HepG2 (cell line): ENCODE measurements around the gene COLGALT1. TPM values are rescaled to one million over a fixed set of nuclear protein-coding genes. Genes with fewer than 3 reads are reported as not detected.

ENCODE experiments used
- AGO2 ChIP-seq: fragments of 200-400 bp; formaldehyde crosslinking; optimal IDR thresholded peaks from 2 replicates; pipeline ENCODE3; 2017; ENCODE audit warnings: mild to moderate bottlenecking, low read depth, low read length, moderate library complexity
- ISX ChIP-seq: sonication (generic); formaldehyde crosslinking; conservative IDR thresholded peaks from 2 replicates; pipeline ENCODE4 v1.5.0; 2020; ENCODE audit warnings: missing genetic modification reagents
- JUND ChIP-seq: sonication (generic); formaldehyde crosslinking; IDR thresholded peaks from 2 replicates; pipeline ENCODE4 v1.8.0; 2022; ENCODE audit warnings: mild to moderate bottlenecking, missing genetic modification reagents
- KDM3A ChIP-seq: IDR thresholded peaks from 2 replicates; pipeline ENCODE4 v1.6.1; 2018; ENCODE audit warnings: low read depth, missing compliant biosample characterization
- KLF11 ChIP-seq: IDR thresholded peaks from 2 replicates; pipeline ENCODE4 v1.6.1; 2016; ENCODE audit warnings: missing compliant biosample characterization
- MAFF ChIP-seq: IDR thresholded peaks from 2 replicates; pipeline ENCODE4 v1.6.1; 2011; ENCODE audit warnings: low read depth, low read length, improper control_type of control experiment
- NFIB ChIP-seq: sonication (generic); formaldehyde crosslinking; IDR thresholded peaks from 2 replicates; pipeline ENCODE4 v1.9.0; 2021; ENCODE audit warnings: missing genetic modification reagents, mild to moderate bottlenecking, borderline replicate concordance
- NFRKB ChIP-seq: fragments of 450-650 bp; IDR thresholded peaks from 2 replicates; pipeline ENCODE4 v1.6.1; 2017
- ONECUT2 ChIP-seq: sonication (generic); formaldehyde crosslinking; IDR thresholded peaks from 2 replicates; pipeline ENCODE4 v1.4.0; 2020; ENCODE audit warnings: missing genetic modification reagents
- RFX1 ChIP-seq: fragments of 450-650 bp; IDR thresholded peaks from 2 replicates; pipeline ENCODE4 v1.6.1; 2017
- SP1 ChIP-seq, 2 experiments: fragments of 450-650 bp in 1 of 2; sonication (generic) in 1 of 2; formaldehyde crosslinking in 1 of 2; IDR thresholded peaks; 2 replicates each; pipeline versions ENCODE4 v1.4.0 to v1.6.1; 2016 to 2020; ENCODE audit warnings: missing genetic modification reagents in 1 of 2
- STAG1 ChIP-seq: sonication (generic); formaldehyde crosslinking; IDR thresholded peaks from 2 replicates; pipeline ENCODE4 v1.4.0; 2020; ENCODE audit warnings: missing genetic modification reagents
- TRIM24 ChIP-seq: sonication (generic); formaldehyde crosslinking; IDR thresholded peaks from 2 replicates; pipeline ENCODE4 v1.8.0; 2022; ENCODE audit warnings: mild to moderate bottlenecking, missing genetic modification reagents
- ZBTB3 ChIP-seq: sonication (generic); formaldehyde crosslinking; IDR thresholded peaks from 2 replicates; pipeline ENCODE4 v1.4.0; 2020; ENCODE audit warnings: low read depth, mild to moderate bottlenecking, moderate library complexity, missing genetic modification reagents, borderline replicate concordance
- ZNF138 ChIP-seq: sonication (generic); formaldehyde crosslinking; IDR thresholded peaks from 2 replicates; pipeline ENCODE4 v1.5.0; 2020; ENCODE audit warnings: mild to moderate bottlenecking, low read depth, missing genetic modification reagents
- ZNF253 ChIP-seq: sonication (generic); formaldehyde crosslinking; IDR thresholded peaks from 2 replicates; pipeline ENCODE4 v1.8.0; 2022; ENCODE audit warnings: mild to moderate bottlenecking, missing genetic modification reagents, borderline replicate concordance
- ZNF33A ChIP-seq: sonication (generic); formaldehyde crosslinking; IDR thresholded peaks from 2 replicates; pipeline ENCODE4 v1.5.1; 2020; ENCODE audit warnings: missing genetic modification reagents, mild to moderate bottlenecking, moderate library complexity, borderline replicate concordance
- ZNF367 ChIP-seq: sonication (generic); formaldehyde crosslinking; IDR thresholded peaks from 2 replicates; pipeline ENCODE4 v1.4.0; 2020; ENCODE audit warnings: missing genetic modification reagents, borderline replicate concordance
- ZNF746 ChIP-seq: sonication (generic); formaldehyde crosslinking; IDR thresholded peaks from 2 replicates; pipeline ENCODE4 v1.8.0; 2022; ENCODE audit warnings: mild to moderate bottlenecking, missing genetic modification reagents
- polyA plus RNA-seq, 8 experiments: library from polyadenylated mRNA; depleted of rRNA in 3 of 8; stranded (reverse) in 7 of 8; unstranded in 1 of 8; fragments of >200 nt; fragmentation: Illumina TruSeq in 4 of 8; extraction: Trizol in 4 of 8; gene quantifications; 2 replicates each; pipeline versions ENCODE4 v1.2.1 to v1.2.3, GENCODE V29; 2011 to 2016; ENCODE audit warnings: low read depth in 4 of 8, missing spikeins in 1 of 8, mixed read lengths in 1 of 8; ENCODE audit not compliant: insufficient read depth in 1 of 8
- total RNA-seq, 5 experiments: library from RNA; depleted of rRNA; stranded (reverse); fragments of >200 nt; fragmentation: Illumina TruSeq; extraction: Trizol; gene quantifications; 2 replicates each; pipeline ENCODE4 v1.2.3, GENCODE V29; 2016; ENCODE audit warnings: low read depth in 1 of 5
- TF ChIP-seq, protein P1 (sequence below): sonication (generic); formaldehyde crosslinking; IDR thresholded peaks from 2 replicates; pipeline ENCODE4 v1.5.0; 2020; ENCODE audit warnings: missing genetic modification reagents
- TF ChIP-seq, protein P2 (sequence below), 2 experiments: IDR thresholded peaks; 2 replicates each; pipeline ENCODE4 v1.6.1; 2011 to 2012; ENCODE audit warnings: low read length in 2 of 2, borderline replicate concordance in 1 of 2, low read depth in 1 of 2, mild to moderate bottlenecking in 1 of 2, moderate library complexity in 1 of 2
- TF ChIP-seq, protein P3 (sequence below): sonication (generic); formaldehyde crosslinking; IDR thresholded peaks from 2 replicates; pipeline ENCODE4 v1.8.0; 2022; ENCODE audit warnings: mild to moderate bottlenecking, missing genetic modification reagents; ENCODE audit not compliant: insufficient replicate concordance

COLGALT1 gene
- total and polyA plus RNA-seq, 2 of the 13 experiments (the other 11 are each of a cell fraction or from before 2014, with no cell fraction given), result 58.0 to 211 TPM

DNA sequence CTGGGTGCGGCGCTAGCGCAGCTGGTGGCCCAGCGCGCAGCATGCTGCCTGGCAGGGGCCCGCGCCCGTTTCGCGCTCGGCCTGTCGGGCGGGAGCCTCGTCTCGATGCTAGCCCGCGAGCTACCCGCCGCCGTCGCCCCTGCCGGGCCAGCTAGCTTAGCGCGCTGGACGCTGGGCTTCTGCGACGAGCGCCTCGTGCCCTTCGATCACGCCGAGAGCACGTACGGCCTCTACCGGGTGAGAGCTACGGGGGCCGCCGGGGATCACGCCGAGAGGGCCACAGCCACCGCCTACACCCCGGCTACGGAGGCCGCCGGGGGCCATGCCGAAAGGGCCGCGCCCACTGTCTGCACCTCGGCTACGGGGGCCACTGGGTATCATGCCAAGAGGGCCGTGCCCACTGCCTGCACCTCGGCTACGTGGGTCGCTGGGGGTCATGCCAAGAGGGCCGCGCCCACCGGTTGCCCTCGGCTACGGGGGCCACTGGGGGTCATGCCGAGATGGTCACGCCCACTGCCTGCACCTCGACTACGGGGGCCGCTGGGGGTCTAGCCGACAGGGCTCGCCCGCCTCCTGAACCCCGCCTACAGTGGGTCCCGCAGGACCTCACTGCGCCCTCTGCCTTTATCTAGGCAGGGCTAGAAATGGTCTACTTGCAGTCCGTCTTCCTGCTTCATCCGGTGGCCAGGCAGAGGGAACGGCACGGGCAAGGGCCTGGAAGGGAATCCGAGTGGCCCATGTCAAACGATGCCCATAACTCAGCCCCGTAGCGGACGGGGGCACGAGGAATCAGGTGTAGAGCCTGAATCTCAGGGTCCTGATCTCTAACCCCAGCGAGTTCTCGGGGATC is 43.5 kb upstream of the COLGALT1 start (continued):
- TF ChIP-seq ZBTB3 (CRISPR knock-in tag) (peak; percentile 90; the same call in 1 of the 2 replicates), NFRKB (no peak), MAFF (no peak), AGO2 (peak; percentile 95), SP1 (IDR thresholded peaks at IDR 0.05) (0 out of 2 replicates have a peak, but pooled peaks have one; percentile 25), SP1 (CRISPR knock-in tag; IDR thresholded peaks at IDR 0.05) (peak; percentile 93), ZNF33A (no peak), KLF11 (CRISPR knock-in tag) (peak; percentile 69; the same call in 1 of the 2 replicates), ZNF138 (CRISPR knock-in tag) (0 out of 2 replicates have a peak, but pooled peaks have one; percentile 33), NFIB (CRISPR knock-in tag) (no peak), ONECUT2 (CRISPR knock-in tag) (0 out of 2 replicates have a peak, but pooled peaks have one; percentile 17), ZNF367 (no peak; the same call in 1 of the 2 replicates), KDM3A (peak; percentile 68), ZNF253 (CRISPR knock-in tag) (no peak), STAG1 (CRISPR knock-in tag) (peak; percentile 48), ISX (CRISPR knock-in tag) (0 out of 2 replicates have a peak, but pooled peaks have one; percentile 52), ZNF746 (CRISPR knock-in tag) (no peak; the same call in 1 of the 2 replicates), RFX1 (no peak), JUND (CRISPR knock-in tag) (peak; percentile 56), TRIM24 (0 out of 2 replicates have a peak, but pooled peaks have one; percentile 33)
- TF ChIP-seq, protein P1, sequence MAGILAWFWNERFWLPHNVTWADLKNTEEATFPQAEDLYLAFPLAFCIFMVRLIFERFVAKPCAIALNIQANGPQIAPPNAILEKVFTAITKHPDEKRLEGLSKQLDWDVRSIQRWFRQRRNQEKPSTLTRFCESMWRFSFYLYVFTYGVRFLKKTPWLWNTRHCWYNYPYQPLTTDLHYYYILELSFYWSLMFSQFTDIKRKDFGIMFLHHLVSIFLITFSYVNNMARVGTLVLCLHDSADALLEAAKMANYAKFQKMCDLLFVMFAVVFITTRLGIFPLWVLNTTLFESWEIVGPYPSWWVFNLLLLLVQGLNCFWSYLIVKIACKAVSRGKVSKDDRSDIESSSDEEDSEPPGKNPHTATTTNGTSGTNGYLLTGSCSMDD, result no peak; the same call in 1 of the 2 replicates
- TF ChIP-seq, protein P2, sequence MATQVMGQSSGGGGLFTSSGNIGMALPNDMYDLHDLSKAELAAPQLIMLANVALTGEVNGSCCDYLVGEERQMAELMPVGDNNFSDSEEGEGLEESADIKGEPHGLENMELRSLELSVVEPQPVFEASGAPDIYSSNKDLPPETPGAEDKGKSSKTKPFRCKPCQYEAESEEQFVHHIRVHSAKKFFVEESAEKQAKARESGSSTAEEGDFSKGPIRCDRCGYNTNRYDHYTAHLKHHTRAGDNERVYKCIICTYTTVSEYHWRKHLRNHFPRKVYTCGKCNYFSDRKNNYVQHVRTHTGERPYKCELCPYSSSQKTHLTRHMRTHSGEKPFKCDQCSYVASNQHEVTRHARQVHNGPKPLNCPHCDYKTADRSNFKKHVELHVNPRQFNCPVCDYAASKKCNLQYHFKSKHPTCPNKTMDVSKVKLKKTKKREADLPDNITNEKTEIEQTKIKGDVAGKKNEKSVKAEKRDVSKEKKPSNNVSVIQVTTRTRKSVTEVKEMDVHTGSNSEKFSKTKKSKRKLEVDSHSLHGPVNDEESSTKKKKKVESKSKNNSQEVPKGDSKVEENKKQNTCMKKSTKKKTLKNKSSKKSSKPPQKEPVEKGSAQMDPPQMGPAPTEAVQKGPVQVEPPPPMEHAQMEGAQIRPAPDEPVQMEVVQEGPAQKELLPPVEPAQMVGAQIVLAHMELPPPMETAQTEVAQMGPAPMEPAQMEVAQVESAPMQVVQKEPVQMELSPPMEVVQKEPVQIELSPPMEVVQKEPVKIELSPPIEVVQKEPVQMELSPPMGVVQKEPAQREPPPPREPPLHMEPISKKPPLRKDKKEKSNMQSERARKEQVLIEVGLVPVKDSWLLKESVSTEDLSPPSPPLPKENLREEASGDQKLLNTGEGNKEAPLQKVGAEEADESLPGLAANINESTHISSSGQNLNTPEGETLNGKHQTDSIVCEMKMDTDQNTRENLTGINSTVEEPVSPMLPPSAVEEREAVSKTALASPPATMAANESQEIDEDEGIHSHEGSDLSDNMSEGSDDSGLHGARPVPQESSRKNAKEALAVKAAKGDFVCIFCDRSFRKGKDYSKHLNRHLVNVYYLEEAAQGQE (IDR thresholded peaks at IDR 0.05; ENCODE audit: borderline replicate concordance in 1 of 2, low read depth in 1 of 2, low read length in 2 of 2), result peak in 1 of 2 experiments; percentile 9; a peak in 1 of 4 replicates
- TF ChIP-seq, protein P3, sequence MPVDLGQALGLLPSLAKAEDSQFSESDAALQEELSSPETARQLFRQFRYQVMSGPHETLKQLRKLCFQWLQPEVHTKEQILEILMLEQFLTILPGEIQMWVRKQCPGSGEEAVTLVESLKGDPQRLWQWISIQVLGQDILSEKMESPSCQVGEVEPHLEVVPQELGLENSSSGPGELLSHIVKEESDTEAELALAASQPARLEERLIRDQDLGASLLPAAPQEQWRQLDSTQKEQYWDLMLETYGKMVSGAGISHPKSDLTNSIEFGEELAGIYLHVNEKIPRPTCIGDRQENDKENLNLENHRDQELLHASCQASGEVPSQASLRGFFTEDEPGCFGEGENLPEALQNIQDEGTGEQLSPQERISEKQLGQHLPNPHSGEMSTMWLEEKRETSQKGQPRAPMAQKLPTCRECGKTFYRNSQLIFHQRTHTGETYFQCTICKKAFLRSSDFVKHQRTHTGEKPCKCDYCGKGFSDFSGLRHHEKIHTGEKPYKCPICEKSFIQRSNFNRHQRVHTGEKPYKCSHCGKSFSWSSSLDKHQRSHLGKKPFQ (CRISPR knock-in tag), result peak; percentile 55
